Ureter (tissue), 1 donor: ENCODE measurements around the gene EPB41L4A. TPM values are rescaled to one million over a fixed set of nuclear protein-coding genes. Genes with fewer than 3 reads are reported as not detected.

Experiments
- DNase-seq: peaks from one replicate; pipeline ENCODE4 v3.0.0-alpha.2; 2020; ENCODE audit warnings: low spot score
- total RNA-seq: library from RNA; stranded (reverse); gene quantifications from one replicate; pipeline ENCODE4 v1.2.4, GENCODE V29; 2023
- donor health status: DM: yes; HTN: yes; CAD: no.

EPB41L4A gene
- total RNA-seq, 1 donor from 2014 or later, result 36.5 TPM

GRCh38 chr5:112312295-112313275, 106.5 kb downstream of the EPB41L4A start:
- DNase-seq, result no peak

GRCh38 chr5:112310746-112311145, 108.3 kb downstream of the EPB41L4A start:
- no peak for DNase-seq

GRCh38 chr5:112308608-112309007, 110.5 kb downstream of the EPB41L4A start:
- no peak for DNase-seq

- DNase-seq, result no peak
Observed at GRCh38 chr5:112306956-112307355, 112.1 kb downstream of the EPB41L4A start.

GRCh38 chr5:112304743-112305142, 114.3 kb downstream of the EPB41L4A start:
- DNase-seq, result no peak

- DNase-seq, result no peak
Observed at GRCh38 chr5:112303685-112304084, 115.4 kb downstream of the EPB41L4A start.

- DNase-seq, result no peak
Observed at GRCh38 chr5:112294126-112294525, 125.0 kb downstream of the EPB41L4A start.

GRCh38 chr5:112293587-112293986, 125.5 kb downstream of the EPB41L4A start:
- DNase-seq, result no peak

GRCh38 chr5:112290691-112291090, 128.4 kb downstream of the EPB41L4A start:
- DNase-seq, result no peak

GRCh38 chr5:112289465-112289864, 129.6 kb downstream of the EPB41L4A start:
- no peak for DNase-seq

GRCh38 chr5:112283943-112284929, 134.8 kb downstream of the EPB41L4A start:
- DNase-seq, result no peak

GRCh38 chr5:112283034-112283582, 136.0 kb downstream of the EPB41L4A start:
- no peak for DNase-seq

- DNase-seq, result no peak
Observed at GRCh38 chr5:112279082-112279481, 140.0 kb downstream of the EPB41L4A start.

- no peak for DNase-seq
Observed at GRCh38 chr5:112276991-112277390, 142.1 kb downstream of the EPB41L4A start.

- no peak for DNase-seq
Observed at GRCh38 chr5:112275671-112276070, 143.4 kb downstream of the EPB41L4A start.

- DNase-seq, result no peak
Observed at GRCh38 chr5:112270299-112271293, 148.5 kb downstream of the EPB41L4A start.

- DNase-seq, result no peak
Observed at GRCh38 chr5:112267231-112267630, 151.8 kb downstream of the EPB41L4A start.

GRCh38 chr5:112264666-112265065, 154.4 kb downstream of the EPB41L4A start:
- no peak for DNase-seq

GRCh38 chr5:112264151-112264550, 154.9 kb downstream of the EPB41L4A start:
- no peak for DNase-seq

GRCh38 chr5:112263469-112263868, 155.6 kb downstream of the EPB41L4A start:
- no peak for DNase-seq

- no peak for DNase-seq
Observed at GRCh38 chr5:112258571-112258970, 160.5 kb downstream of the EPB41L4A start.
